GM13977 (cell line): ENCODE results near the gene NTNG2.
A peak's percentile ranks its signal among the peaks of the same experiment; 100 is the strongest.

Experiments
- DNase-seq: peaks from one replicate; pipeline ENCODE4 v3.0.0; 2012; ENCODE audit warnings: low spot score
- CTCF ChIP-seq: IDR thresholded peaks from 2 replicates; pipeline ENCODE4 v1.5.1; 2012; ENCODE audit warnings: mild to moderate bottlenecking, control low read depth; ENCODE audit not compliant: insufficient read depth; ENCODE audit errors: extremely low read depth, missing control alignments
- in situ Hi-C: fragments of 300-500 bp; cut with MboI; formaldehyde crosslinking; loops from one replicate; pipeline ENCODE4 v1.12.0; 2022; ENCODE audit warnings: low sequenced_read_pairs, low pct_unique_long_range_greater_than_20kb, mixed read lengths, inconsistent platforms; ENCODE audit not compliant: unreplicated experiment

NTNG2 gene

GRCh38 chr9:132168851-132169250 is 7.0 kb downstream of the NTNG2 start:
- in situ Hi-C loops, result no loop called here
- TF ChIP-seq CTCF, result no peak
- DNase-seq, result no peak

GRCh38 chr9:132169672-132170392 is 8.0 kb downstream of the NTNG2 start:
- DNase-seq, result peak; percentile 75
- in situ Hi-C loops, result loop anchor here (10.0 kb wide), 1 partner anchor 55 kb away; no protein-coding TSS in a partner anchor
- TF ChIP-seq CTCF, result peak; percentile 89

DNA sequence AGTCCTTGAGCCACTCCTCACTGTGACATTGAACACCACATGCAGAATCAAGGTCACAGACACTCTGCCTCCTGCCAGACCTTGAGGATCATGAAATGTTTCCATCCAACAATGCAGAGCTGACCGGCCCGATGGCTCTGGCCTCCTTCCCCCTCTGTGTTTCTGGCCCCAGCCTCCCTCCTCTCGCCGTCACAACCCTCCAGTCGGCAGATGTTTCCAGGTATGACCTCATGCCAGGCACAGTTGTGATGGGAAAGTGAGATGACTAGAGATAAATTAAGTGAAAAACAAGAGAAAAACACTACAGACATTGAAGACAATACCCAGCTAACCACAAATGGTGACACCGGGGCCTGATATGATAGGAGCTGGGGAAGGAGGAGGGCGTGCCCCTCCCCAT is 9.8 kb downstream of the NTNG2 start:
- no peak for TF ChIP-seq CTCF
- DNase-seq, result no peak
- in situ Hi-C loops, result loop anchor here (10.0 kb wide), 1 partner anchor 53 kb away; no protein-coding TSS in a partner anchor

- no peak for TF ChIP-seq CTCF
- DNase-seq, result no peak
- in situ Hi-C loops, result loop anchor here (10.0 kb wide), 1 partner anchor 53 kb away; no protein-coding TSS in a partner anchor
These were observed 10.3 kb downstream of the NTNG2 start for GRCh38 chr9:132172185-132172584.

GRCh38 chr9:132175431-132175830 is 13.6 kb downstream of the NTNG2 start:
- in situ Hi-C loops, result loop anchor here (10.0 kb wide), 1 partner anchor 49 kb away; no protein-coding TSS in a partner anchor
- no peak for DNase-seq
- TF ChIP-seq CTCF, result no peak

- in situ Hi-C loops, result loop anchor here (10.0 kb wide), 1 partner anchor 48 kb away; no protein-coding TSS in a partner anchor
- DNase-seq, result no peak
- TF ChIP-seq CTCF, result no peak
These were observed 14.5 kb downstream of the NTNG2 start for GRCh38 chr9:132176338-132176737.
